ENCODE measurements around the gene RIMBP2.

The RIMBP2 gene

DNA sequence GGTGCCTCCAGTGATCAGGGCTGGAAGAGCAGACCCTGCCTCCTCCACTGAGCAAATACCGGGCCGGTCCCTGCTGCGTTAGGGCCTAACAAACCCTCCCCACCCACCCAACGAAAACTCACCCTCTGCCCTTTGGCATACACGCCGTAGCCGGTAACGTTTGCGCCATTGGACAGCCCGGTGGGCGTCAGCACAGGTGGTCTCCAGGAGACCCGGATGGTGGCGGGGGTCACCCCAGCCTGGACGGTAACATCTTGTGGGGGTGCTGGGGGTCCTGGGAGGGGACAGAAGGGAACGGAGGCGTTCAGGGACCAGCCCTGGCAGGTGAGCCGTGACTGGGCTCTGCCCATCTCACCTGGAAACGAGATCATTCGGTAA is 277.9 kb downstream of the RIMBP2 start:
- DNase-seq (ENCODE audit: low read depth), result no peak
- no peak overlapping the region for H3K4me3 ChIP-seq (ENCODE audit: control insufficient read depth, low read depth, low read length)
- TF ChIP-seq, protein P1, sequence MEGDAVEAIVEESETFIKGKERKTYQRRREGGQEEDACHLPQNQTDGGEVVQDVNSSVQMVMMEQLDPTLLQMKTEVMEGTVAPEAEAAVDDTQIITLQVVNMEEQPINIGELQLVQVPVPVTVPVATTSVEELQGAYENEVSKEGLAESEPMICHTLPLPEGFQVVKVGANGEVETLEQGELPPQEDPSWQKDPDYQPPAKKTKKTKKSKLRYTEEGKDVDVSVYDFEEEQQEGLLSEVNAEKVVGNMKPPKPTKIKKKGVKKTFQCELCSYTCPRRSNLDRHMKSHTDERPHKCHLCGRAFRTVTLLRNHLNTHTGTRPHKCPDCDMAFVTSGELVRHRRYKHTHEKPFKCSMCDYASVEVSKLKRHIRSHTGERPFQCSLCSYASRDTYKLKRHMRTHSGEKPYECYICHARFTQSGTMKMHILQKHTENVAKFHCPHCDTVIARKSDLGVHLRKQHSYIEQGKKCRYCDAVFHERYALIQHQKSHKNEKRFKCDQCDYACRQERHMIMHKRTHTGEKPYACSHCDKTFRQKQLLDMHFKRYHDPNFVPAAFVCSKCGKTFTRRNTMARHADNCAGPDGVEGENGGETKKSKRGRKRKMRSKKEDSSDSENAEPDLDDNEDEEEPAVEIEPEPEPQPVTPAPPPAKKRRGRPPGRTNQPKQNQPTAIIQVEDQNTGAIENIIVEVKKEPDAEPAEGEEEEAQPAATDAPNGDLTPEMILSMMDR (IDR thresholded peaks at IDR 0.05; ENCODE audit: control insufficient read depth, insufficient read depth, low read depth, low read length, missing control alignments), result no peak

DNA sequence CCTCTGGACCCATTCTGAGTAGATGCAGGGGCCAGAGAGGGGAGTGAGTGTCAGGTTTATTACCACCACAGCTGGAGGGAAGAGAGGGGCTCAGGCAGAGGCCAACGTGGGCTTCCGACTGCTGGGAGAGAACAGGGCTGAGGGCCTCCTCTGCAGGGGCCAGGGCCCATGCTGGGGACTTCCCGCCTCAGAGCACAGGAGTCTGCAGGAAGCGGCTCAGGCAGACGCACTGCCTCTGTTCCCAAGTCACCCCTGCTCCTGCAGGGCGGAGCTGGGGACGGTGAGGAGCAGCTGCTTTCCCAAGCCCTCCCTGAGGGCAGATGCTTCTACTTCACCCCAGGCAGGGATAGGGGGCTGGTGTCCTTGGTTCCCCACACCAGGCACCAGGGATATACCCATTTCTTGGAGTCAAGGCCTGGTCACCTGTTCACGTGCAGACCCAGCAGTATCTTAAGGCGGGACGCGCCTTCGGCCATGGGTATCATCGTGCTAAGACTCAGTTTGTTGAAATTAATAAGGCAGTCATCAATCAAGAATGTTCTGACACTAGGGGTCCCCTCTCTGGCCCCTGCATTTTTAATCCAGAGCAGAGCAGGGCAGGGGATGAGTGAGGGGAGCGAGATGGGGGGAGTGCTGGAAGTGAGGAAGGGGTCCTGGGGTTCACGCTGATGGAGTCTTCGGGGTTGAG is 278.4 kb downstream of the RIMBP2 start:
- TF ChIP-seq, protein P1 (IDR thresholded peaks at IDR 0.05; ENCODE audit: control insufficient read depth, insufficient read depth, low read depth, low read length, missing control alignments), result no peak
- DNase-seq (ENCODE audit: low read depth), result no peak
- H3K4me3 ChIP-seq (ENCODE audit: control insufficient read depth, low read depth, low read length), result no peak overlapping the region

DNA sequence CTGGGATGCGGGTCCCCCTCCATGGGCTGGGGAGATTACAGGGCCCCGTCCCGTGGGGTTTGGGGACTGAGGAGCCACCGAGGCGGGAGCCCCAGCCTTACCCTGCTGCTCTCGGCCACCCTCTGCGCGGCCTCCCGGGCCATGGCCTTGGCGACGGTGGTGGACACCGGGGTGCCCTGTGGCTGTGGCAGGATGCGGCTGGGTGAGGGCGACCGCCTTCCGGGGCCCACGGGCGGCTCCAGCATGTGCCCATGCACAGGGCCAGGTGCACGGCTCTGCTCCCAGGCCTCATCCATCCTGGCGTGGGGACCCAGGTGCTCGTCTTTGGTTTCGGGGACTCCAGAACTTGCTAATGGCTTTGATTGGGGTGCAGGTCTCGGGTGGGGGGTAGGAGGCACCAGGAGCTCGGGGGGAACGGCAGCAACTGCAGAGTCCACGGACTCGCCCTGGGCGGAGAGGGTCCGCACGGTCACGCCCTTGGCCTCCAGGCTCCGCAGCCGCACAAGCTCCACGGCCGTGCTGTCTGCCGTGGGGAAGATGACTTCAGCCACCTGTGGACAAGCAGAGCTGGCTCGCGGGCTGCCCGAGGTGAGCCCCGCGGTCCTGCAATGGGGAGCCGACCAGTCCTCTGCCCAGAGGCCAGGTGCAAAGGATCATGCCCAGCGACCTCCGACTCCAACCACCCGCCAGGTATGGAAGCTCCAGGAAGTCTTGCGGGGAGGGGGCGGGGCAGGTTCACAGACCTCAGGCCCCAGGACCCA is 279.2 kb downstream of the RIMBP2 start:
- no peak overlapping the region for H3K4me3 ChIP-seq (ENCODE audit: control insufficient read depth, low read depth, low read length)
- DNase-seq (ENCODE audit: low read depth), result no peak
- TF ChIP-seq, protein P1 (IDR thresholded peaks at IDR 0.05; ENCODE audit: control insufficient read depth, insufficient read depth, low read depth, low read length, missing control alignments), result no peak

DNA sequence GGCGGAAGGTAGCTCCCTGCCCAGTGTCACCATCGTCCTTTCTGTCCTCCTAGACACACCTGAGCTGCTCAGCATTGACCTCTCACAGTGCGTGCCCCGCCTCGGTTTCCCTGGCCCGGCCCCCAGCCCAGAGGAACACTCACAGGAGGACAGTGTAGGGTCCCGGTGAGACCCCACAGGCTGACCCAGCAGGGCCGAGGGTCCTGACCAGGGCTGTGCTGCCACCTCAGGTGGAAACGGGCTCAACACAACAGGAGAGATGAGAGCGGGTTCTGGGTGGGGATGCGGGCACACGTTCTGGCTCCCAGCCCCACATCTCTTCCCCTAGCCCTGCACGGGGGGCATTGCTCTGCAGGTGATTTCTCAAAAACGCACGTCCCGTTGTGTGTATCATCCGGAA is 280.3 kb downstream of the RIMBP2 start:
- TF ChIP-seq, protein P1 (IDR thresholded peaks at IDR 0.05; ENCODE audit: control insufficient read depth, insufficient read depth, low read depth, low read length, missing control alignments), result no peak
- H3K4me3 ChIP-seq (ENCODE audit: control insufficient read depth, low read depth, low read length), result no peak overlapping the region
- DNase-seq (ENCODE audit: low read depth), result no peak

DNA sequence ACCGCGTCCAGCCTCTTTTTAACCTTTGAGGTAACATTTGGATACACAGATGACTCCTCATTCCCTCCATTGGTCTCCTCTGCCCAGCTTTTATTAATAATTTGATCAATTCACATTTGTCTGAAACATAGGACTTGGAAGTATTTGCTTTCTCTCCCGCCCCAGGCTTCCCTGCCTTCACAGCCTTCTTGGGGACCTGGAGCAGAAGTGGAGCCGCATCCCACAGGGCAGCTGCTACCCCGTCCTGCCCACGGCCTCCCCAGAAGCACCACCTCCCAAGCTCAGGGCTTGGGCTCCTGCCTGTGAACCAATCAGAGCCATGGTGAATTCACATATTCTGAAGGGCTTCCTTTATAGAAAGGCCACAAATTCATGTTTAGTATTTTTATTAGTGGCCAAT is 280.8 kb downstream of the RIMBP2 start:
- no peak overlapping the region for H3K4me3 ChIP-seq (ENCODE audit: control insufficient read depth, low read depth, low read length)
- TF ChIP-seq, protein P1 (IDR thresholded peaks at IDR 0.05; ENCODE audit: control insufficient read depth, insufficient read depth, low read depth, low read length, missing control alignments), result no peak
- DNase-seq (ENCODE audit: low read depth), result no peak

DNA sequence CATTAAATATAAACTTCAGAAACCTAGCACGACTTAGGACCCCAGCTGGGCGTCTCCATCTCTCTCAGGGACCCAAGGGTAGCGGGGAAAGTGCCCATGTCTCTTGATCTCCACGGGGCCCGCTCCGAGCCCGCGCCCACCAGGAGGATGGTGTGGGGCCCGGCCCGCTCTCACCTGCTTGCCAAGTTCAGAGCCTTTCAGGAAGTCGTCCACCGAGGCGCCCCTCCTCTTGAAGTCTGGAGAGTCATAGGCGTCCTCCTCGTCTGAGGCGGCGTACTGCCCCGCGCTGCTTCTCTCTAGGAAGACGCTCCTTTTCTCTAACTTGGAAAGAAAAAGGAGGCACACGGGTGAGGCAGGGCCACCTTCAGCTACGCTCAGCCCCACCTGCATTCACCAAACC is 281.5 kb downstream of the RIMBP2 start:
- no peak overlapping the region for H3K4me3 ChIP-seq (ENCODE audit: control insufficient read depth, low read depth, low read length)
- no peak for DNase-seq (ENCODE audit: low read depth)
- TF ChIP-seq, protein P1 (IDR thresholded peaks at IDR 0.05; ENCODE audit: control insufficient read depth, insufficient read depth, low read depth, low read length, missing control alignments), result no peak

Measured in AG09309 (cell line).